MM.1S (cell line): Measurements from ENCODE around the gene P4HA3.

Experiments
- EZH2 ChIP-seq: fragments of 300-600 bp; sonication (generic); optimal IDR thresholded peaks from 2 replicates; pipeline ENCODE3; 2017; ENCODE audit warnings: low read depth, mild to moderate bottlenecking, antibody characterized with exemption, low read length, mixed read lengths
- EZH2phosphoT487 ChIP-seq: fragments of 300-600 bp; sonication (generic); IDR thresholded peaks from 2 replicates; pipeline ENCODE4 v1.6.1; 2018; ENCODE audit warnings: antibody characterized with exemption, low read length
- TF ChIP-seq, protein P1 (sequence below): fragments of 300-600 bp; sonication (generic); IDR thresholded peaks from 2 replicates; pipeline ENCODE4 v1.5.1; 2016; ENCODE audit warnings: antibody characterized with exemption, low read length, mixed read lengths

DNA sequence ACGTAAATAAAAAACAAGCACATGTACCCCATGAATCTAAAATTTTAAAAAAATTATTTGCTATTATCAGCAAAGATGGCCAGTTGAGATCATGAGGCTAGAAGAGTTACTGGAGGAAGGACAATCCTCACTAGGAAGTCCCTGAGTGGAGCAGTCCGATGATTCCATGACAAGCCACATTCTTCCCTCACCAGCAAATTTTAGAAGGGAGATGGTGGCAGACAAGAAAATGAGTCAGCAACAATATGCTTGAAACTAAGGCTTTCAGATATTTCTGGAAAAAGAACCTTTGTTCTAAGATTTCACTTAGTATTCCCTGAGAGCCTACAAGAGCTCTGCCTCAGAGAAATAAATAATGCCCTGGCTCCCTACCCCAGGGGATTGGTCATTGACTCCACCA, 34.9 kb downstream of the P4HA3 start:
- no peak for TF ChIP-seq EZH2phosphoT487
- TF ChIP-seq, protein P1, sequence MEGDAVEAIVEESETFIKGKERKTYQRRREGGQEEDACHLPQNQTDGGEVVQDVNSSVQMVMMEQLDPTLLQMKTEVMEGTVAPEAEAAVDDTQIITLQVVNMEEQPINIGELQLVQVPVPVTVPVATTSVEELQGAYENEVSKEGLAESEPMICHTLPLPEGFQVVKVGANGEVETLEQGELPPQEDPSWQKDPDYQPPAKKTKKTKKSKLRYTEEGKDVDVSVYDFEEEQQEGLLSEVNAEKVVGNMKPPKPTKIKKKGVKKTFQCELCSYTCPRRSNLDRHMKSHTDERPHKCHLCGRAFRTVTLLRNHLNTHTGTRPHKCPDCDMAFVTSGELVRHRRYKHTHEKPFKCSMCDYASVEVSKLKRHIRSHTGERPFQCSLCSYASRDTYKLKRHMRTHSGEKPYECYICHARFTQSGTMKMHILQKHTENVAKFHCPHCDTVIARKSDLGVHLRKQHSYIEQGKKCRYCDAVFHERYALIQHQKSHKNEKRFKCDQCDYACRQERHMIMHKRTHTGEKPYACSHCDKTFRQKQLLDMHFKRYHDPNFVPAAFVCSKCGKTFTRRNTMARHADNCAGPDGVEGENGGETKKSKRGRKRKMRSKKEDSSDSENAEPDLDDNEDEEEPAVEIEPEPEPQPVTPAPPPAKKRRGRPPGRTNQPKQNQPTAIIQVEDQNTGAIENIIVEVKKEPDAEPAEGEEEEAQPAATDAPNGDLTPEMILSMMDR, result no peak
- TF ChIP-seq EZH2, result no peak
